GM19099 (cell line): ENCODE measurements around the gene KCNH5.

Experiments
- POLR2A ChIP-seq: IDR thresholded peaks from 3 replicates; pipeline ENCODE4 v1.6.1; 2011; ENCODE audit warnings: low read depth; ENCODE audit not compliant: insufficient read length; ENCODE audit errors: extremely low read depth

Gene KCNH5

DNA sequence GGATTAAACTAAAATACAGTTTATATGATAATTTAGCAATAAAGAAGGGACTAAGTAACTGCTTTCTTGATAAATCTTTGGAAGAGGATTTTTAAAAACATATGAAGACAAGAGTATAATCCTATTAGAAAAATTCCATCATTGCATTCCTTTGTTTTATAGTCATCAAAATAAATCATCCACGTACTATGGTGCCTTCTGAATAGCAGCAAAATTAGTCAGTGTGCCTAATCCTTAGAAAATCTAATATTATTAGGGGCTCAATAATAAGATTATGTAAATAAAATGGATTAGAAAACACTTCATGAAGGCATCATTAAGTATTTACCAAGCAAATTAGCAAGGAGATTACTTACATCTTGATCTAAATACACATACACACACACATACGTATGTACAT lies 102.1 kb downstream of the KCNH5 start:
- TF ChIP-seq POLR2A = no peak

DNA sequence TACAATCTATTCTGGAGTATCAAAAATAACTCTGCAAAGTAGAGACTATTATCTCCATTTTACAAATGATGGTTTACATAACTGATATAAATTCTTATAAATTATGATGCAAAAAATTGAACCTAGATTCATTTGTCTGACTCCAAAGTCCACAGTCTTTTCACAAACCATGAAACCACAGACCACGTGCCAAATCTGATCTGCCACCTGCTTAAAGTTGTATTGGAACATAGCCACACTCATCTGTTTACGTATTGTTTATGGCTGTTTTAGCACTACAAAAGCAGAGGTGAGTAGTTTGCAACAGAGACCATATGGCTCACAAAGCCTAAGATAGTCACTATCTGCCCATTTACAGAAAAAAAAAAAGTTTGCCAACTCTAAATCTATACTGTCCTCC lies 105.3 kb downstream of the KCNH5 start:
- no peak for TF ChIP-seq POLR2A

DNA sequence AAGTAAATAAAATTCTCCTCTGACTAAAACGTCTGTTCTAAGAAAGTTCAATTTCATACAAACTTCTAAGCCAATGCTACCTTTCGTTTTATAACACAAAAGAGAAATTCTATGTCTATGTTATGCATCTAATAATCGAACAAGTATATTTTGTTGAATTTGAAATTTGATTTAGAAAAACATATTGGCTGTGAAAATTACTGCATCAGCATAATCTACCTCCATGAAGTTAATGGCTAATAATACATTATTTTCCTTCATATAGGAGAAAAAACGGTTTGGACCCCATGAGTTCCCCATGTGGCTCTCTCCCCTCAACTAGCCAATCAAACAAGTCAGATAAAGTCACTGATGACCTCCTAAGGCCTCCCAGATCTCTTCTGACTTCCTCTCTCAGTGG lies 106.5 kb downstream of the KCNH5 start:
- no peak for TF ChIP-seq POLR2A

DNA sequence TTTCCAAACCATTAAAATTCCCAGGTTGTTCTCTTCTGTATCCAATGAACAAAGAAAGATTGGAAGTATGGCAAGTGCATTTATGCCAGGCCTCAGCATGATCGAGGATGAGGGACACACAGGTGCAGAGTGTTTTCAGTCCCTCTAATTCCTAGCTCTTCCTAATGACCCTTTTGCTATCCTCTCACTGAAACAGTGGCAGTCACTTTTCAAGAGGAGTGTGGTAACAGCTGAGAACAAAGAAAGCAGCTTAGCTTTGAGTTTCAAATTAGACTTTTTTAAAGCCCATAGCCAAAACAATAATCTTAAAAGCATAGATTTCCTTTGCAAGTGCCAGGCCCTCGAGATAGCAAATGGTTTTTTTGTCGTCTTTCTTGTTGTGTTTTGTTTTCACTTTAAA lies 110.8 kb downstream of the KCNH5 start:
- no peak for TF ChIP-seq POLR2A

DNA sequence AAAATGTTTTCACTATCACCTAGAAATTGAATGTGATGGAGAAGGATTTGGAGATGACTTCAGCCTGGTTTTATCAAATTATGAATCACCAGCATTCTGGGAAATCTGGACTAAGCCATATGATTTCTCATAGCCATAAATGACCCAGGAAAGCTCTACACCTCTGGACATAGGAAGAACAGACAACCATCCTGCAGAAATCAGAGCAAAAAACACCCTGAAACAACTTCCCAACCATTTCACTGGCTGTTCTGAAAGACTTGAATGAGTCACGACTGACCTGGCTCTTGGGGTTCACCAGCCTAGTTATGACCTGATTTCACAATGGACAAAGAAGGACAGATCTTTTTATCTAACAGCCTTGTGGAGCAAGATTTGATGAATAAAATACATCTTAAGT lies 123.8 kb downstream of the KCNH5 start:
- TF ChIP-seq POLR2A = no peak

DNA sequence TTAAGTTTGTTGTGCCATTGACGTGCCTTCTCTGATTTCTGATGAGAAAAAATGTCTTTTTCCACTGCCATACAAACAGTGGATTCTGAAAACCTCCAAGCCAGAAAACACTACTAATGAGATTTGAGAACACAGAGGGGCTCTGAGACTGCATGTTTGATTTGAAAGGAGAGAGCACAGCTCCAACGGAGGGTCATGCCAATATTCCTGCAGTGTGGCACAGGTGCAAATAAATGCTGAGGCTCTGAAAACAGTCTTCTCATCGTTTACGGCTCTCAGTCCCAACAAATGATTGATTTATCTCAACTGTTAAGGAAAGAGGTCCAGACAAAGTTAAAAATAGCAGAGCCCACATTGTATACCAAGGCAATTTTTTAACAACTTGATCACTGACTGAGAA lies 128.7 kb downstream of the KCNH5 start:
- TF ChIP-seq POLR2A = no peak

DNA sequence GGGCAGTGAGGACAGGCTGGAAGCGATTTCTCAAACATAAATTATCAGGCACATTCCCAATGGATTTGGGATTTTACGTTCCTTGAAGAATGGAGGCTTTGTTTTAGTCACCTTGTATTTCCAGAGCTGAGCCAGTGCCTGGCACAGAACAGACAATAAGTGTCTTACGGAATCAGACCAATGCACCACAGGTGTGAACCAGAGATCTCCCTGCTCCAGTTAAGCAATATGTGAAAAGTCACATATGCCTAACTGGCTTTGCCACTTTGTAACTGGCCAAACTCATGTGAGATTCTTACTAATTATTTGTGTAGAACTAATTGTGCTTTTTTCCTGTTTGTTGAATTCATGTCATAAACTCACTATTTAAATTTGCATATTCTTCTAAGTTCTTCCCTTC lies 130.4 kb downstream of the KCNH5 start:
- no peak for TF ChIP-seq POLR2A

DNA sequence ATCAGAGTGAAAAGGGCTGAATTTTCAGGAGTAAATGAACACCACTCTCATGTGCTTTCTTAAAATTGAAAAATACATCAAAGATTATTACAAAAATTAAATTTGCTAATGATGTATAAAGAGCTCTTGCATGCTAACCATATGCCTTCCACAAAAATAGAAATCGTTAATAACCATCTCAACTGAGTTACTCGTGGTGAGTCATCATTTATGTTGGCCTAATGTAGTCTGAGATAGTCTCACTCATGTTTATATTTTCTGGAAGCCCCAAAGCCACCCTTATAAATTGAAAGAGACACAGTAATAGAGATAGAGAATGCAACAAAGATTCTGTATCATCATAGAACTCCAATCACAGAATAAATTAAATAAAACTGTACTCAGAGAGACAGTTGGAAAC lies 131.2 kb downstream of the KCNH5 start:
- no peak for TF ChIP-seq POLR2A

DNA sequence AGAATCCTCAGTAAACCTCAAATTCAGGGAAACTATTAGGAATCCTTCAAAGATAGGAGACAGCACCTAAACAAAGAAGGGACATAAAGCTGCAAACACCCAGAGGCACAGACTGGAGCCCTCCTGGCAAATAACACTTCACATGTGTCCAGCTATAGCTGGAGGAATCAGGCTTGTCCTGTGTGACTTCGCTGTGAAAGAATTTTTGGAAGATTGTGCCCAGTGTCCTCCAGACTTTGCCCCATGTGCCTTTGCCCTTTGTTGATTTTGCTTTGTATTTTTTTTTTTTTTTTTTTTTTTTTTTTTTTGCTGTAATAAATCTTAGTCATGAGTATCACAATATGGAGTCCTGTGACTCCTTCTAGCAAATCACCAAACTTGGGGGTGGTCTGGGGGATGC lies 136.8 kb downstream of the KCNH5 start:
- TF ChIP-seq POLR2A = no peak

DNA sequence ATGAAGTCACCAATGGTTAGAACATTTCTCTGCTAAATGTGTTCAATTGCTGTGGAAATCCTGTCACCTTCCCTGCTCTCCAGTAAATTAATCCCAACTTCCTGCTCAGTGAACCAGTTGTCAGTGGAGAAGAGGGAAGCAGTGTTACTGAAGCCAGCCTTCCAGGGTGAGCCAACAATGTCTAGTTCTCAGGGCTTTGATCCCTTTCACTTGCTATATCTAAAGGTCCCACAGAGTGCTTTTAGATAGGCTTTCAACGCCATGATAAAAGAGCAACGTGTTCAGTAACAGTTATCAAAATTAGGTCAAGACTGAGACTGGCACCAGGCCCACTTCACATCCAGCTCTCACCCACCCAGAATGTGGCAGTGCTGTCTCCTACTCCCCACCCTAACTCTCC lies 139.7 kb downstream of the KCNH5 start:
- TF ChIP-seq POLR2A = no peak

DNA sequence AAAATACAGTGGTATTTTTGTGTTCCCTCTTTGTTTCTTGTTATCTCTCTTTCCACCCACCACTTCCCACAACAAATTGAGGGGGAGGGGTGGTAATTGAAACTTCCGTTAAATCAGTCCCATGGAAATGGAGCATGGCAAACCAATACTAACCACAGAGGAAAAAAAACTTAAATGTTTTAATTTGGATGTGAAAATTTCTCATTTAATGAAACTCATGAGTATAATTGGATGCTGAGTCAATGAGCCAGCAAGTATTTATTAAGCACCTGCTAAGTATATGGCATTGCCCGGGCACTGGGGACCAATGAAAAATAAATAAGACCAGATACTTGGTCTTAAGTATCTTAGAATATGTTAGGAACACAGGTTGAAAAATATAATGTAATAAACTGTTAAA lies 147.5 kb downstream of the KCNH5 start:
- no peak for TF ChIP-seq POLR2A

DNA sequence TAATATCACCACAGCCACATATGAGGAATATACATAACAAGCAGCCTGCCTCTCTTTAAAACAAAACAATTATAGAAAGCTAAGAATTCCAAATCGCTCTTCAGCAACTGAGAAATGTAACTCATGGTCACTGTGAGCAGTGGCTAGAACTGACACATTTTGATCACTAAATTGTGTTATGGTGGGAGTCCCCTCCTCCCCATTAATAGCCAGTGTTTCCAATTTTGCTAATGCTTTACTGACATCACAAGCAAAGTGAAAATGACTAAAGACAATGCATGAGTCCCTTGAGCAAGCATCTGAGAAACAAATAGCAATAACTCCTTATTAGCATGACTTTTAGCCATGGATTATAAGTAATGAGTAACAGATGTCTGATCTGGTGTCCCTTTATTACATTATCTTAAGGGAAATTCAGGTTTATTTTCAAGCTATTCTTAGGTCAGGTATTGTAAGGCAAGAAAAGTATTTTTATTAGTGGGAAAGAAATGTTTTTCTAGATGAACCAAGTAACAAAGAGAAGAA lies 148.3 kb downstream of the KCNH5 start:
- TF ChIP-seq POLR2A = no peak

DNA sequence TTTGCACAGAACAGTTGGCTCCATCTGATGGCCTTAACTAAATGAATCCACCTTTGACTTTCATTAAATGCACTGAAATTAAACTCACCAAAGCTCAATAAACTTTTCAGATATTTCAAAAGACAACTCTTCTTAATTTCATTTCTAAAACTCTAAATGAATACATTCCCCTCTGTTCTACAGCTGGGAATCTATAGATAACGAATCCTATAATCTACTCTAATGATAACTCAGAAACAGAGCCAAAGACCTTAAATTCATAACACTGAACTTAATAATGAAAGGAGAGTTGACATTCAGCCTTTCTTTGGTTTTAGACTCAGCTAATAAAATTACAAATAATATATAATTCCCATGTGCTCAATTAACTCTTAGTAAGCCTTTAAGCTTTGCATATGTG lies 150.5 kb downstream of the KCNH5 start:
- no peak for TF ChIP-seq POLR2A

DNA sequence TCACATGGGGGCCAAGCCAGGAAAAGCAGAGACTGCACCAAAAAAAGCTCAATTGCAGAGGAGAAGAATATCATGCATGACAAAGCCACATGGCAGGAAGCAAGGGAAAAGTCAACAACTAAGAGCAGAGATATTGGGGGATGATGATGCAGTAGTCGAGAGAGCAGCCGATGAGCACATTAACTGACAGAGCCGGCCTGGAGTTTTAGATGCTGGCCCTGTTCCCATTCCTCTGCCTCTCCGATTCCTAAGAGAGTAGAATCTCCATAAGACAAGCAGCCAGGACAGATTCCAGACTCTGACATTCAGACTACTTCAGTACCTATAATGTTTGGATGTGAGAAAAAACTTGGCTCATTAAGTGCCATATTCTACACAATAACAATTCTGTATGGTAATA lies 155.9 kb downstream of the KCNH5 start:
- no peak for TF ChIP-seq POLR2A

DNA sequence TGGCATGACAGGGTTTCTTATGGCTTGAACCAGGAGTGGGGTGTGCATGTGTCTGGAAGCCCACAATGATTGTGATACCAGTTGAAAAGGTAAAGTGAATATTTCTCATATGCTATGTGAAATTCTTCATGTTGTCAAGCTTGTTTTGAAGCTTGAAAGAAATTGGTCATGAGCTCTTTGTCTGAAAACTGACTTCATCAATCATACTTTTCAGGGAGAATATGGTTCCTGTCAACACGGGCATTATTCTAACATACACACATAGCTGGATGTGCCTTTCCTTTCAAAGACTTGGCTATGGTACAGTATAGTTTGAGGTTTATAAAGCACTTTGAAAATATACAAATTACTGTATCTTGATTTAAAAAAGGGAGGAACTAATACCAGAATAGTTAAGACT lies 158.8 kb downstream of the KCNH5 start:
- TF ChIP-seq POLR2A = no peak

DNA sequence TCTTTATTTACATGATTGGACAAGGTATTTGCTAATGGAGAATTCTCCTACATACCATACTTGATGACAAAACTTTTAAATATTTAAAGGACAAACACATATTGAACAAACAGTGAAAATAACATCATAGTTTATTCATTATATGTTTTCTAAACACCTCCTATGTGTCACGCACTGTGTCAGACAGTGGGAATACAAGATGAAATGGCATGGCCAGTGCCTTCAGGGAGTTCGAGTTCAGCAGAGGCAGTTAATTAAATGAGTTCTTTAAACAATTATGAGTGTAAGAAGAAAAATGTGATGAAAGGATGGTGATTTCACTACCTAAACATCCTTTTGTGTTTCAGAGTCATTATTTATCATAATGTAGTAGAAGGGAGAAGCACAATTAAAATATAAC lies 159.8 kb downstream of the KCNH5 start:
- TF ChIP-seq POLR2A = no peak

DNA sequence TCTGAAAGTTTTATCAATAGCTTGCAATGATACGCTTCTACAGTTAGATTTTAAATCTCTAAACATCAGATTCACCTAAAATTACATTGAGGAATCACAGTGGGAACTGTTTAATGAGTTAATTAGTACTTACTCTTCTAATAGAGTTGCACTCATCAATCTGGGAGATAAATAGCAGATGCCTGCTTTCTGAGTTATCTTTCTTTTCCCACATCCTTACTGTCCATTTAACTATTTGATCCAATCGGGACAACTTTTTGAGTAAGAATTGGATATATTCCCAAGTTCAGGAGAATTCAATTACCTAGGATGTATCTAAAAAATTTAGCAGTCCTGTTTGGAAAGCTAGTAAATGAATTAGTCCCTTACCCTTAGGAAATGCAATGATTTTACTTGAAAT lies 162.3 kb downstream of the KCNH5 start:
- no peak for TF ChIP-seq POLR2A

DNA sequence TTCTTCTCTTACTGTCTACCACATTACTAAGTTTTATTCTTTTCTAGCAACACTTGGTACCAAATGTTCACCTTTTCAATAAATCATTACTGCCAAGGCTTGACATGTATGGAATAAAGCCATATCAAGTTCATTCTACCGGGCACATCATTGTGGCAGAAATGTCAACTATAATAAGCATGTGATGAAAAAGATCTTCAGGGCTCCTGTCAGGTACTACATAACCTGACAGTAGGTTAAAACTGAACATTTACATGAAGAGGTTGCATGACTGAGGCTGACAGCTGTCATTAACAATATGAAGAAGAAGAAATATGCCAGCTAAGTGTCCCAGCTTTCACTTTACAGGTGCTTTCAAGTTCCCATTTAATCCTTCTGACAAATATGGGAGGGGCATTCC lies 178.9 kb downstream of the KCNH5 start:
- no peak for TF ChIP-seq POLR2A

DNA sequence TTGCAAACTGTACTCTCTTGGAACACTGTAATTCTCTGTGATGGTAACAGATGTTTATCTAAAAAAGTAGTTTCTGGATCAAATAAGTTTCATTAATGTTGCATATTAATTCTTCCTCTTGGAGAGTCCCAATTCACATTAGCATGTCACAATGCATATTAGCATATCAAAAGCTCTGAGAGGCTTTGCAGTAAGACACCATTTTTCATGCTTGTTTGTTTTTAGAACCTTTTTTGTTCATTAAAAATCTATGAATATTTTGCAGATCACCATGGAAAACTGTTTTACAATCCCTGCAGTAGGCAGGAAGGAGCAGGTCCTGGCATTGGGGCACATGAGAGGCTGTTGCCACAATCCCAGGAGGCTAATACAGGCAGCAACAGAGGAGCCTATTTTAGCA lies 180.7 kb downstream of the KCNH5 start:
- TF ChIP-seq POLR2A = no peak

DNA sequence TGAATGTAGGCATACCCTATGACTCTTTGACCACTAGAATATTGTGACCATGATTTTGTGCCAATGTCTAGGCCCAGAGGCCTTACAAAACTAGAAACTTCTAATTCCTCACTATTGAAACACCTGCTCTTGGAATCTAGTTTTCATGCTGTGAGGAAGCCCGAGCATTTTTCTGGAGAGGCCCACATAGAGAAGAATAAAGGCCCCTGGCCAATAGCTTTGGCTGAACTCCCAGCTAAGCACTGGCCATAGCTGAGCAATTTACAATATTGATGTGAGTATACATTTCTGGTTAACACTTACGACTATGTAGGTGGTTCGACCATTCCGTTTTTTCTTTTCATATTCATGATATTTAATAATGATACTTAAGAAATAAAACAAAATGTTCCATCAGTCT lies 190.3 kb downstream of the KCNH5 start:
- TF ChIP-seq POLR2A = no peak
